ENCODE data around the gene NCAM1.

DNA sequence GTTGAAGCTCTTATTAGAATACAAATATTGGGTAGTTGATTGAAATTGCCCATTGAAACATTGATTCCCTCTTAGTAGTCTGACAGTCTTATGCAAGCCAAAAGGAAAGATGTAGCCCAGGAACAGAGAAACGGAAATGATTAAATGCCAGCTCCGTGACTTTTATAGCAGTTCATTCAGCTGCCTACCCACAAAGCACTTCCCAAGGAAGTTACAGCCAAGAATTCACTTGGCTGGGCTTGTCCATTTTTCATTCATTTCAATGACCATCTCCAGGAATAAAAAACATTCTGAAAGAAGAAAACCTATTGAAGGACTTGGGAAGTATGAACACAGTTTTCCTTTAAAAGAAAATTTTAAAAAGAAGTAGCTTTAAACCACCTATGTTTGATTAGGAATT is 62.0 kb downstream of the NCAM1 start:
- TF ChIP-seq, protein P1, sequence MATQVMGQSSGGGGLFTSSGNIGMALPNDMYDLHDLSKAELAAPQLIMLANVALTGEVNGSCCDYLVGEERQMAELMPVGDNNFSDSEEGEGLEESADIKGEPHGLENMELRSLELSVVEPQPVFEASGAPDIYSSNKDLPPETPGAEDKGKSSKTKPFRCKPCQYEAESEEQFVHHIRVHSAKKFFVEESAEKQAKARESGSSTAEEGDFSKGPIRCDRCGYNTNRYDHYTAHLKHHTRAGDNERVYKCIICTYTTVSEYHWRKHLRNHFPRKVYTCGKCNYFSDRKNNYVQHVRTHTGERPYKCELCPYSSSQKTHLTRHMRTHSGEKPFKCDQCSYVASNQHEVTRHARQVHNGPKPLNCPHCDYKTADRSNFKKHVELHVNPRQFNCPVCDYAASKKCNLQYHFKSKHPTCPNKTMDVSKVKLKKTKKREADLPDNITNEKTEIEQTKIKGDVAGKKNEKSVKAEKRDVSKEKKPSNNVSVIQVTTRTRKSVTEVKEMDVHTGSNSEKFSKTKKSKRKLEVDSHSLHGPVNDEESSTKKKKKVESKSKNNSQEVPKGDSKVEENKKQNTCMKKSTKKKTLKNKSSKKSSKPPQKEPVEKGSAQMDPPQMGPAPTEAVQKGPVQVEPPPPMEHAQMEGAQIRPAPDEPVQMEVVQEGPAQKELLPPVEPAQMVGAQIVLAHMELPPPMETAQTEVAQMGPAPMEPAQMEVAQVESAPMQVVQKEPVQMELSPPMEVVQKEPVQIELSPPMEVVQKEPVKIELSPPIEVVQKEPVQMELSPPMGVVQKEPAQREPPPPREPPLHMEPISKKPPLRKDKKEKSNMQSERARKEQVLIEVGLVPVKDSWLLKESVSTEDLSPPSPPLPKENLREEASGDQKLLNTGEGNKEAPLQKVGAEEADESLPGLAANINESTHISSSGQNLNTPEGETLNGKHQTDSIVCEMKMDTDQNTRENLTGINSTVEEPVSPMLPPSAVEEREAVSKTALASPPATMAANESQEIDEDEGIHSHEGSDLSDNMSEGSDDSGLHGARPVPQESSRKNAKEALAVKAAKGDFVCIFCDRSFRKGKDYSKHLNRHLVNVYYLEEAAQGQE (IDR thresholded peaks at IDR 0.05; ENCODE audit: insufficient replicate concordance, low read depth) = no peak
- TF ChIP-seq, protein P2, sequence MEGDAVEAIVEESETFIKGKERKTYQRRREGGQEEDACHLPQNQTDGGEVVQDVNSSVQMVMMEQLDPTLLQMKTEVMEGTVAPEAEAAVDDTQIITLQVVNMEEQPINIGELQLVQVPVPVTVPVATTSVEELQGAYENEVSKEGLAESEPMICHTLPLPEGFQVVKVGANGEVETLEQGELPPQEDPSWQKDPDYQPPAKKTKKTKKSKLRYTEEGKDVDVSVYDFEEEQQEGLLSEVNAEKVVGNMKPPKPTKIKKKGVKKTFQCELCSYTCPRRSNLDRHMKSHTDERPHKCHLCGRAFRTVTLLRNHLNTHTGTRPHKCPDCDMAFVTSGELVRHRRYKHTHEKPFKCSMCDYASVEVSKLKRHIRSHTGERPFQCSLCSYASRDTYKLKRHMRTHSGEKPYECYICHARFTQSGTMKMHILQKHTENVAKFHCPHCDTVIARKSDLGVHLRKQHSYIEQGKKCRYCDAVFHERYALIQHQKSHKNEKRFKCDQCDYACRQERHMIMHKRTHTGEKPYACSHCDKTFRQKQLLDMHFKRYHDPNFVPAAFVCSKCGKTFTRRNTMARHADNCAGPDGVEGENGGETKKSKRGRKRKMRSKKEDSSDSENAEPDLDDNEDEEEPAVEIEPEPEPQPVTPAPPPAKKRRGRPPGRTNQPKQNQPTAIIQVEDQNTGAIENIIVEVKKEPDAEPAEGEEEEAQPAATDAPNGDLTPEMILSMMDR (IDR thresholded peaks at IDR 0.05; ENCODE audit: insufficient read depth, low read length) = no peak
- TF ChIP-seq GABPA (IDR thresholded peaks at IDR 0.05; ENCODE audit: low read depth) = no peak
- TF ChIP-seq POLR2AphosphoS5 (IDR thresholded peaks at IDR 0.05; ENCODE audit: low read depth) = no peak
- TF ChIP-seq SPI1 (IDR thresholded peaks at IDR 0.05; ENCODE audit: borderline replicate concordance, low read depth) = no peak

Measured in HL-60 (cell line).